Activated CD4-positive, alpha-beta T cell treated with anti-CD3 and anti-CD28 coated beads, Interleukin-2, amount 50 U/mL, for 48 hours (primary cell): ENCODE data around the gene SUB1.
"Not testable (repeated sequence)": the region's sequence is repeated elsewhere in the genome, so short reads cannot be mapped to it uniquely, and the experiment has no call there.

ENCODE experiments used
- DNase-seq, 2 experiments: peaks; one replicate each; pipeline ENCODE4 v3.0.0-alpha.2; 2020

SUB1 gene

GRCh38 chr5:32601623-32602295 is 16.4 kb downstream of the SUB1 start:
- DNase-seq, result no peak

GRCh38 chr5:32602906-32603305 is 17.5 kb downstream of the SUB1 start:
- DNase-seq, result no peak

DNA sequence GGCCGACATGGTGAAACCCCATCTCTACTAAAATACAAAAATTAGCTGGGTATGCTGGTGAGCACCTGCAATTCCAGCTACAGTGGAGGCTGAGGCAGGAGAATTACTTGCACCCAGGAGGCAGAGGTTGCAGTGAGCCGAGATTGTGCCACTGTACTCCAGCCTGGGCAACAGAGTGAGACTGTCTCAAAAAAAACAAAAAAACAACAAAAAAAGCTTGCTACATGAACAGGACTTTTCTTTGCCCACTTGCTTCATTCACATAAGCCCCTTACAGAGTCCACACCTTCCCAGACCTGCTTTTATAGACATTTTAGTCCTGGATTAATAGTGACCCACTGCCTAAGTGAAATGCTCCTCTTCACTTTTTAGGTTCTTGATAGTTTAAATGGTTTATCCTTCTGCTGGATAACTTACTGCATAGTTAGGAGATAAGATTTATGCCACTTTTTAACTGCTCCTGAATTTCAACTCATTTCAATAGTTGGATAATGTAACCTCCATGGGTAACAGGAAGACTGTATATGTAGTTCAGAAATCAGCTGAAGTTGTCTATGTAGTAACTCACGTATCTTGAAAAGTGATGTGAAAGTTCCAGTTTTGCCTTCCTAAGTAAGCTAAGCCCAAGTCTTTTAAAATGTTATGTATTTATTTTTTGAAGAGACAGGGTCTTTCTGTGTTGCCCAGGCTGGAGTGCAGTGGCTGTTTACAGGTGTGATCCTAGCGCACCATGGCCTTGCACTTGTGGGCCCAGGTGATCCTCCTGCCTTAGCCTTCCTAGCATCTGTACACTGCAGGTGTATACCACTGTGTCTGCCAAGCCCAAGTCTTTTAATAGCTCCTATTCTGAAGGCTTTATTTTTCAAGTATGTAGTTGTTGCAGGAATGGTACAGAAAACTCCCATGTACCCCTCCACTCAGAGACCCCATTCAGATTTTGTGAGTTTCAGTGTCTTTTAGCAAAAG is 19.7 kb downstream of the SUB1 start:
- no peak for DNase-seq

GRCh38 chr5:32605766-32606152 is 20.4 kb downstream of the SUB1 start:
- DNase-seq, result no peak

GRCh38 chr5:32612134-32612888 is 27.0 kb downstream of the SUB1 start:
- no peak for DNase-seq

DNA sequence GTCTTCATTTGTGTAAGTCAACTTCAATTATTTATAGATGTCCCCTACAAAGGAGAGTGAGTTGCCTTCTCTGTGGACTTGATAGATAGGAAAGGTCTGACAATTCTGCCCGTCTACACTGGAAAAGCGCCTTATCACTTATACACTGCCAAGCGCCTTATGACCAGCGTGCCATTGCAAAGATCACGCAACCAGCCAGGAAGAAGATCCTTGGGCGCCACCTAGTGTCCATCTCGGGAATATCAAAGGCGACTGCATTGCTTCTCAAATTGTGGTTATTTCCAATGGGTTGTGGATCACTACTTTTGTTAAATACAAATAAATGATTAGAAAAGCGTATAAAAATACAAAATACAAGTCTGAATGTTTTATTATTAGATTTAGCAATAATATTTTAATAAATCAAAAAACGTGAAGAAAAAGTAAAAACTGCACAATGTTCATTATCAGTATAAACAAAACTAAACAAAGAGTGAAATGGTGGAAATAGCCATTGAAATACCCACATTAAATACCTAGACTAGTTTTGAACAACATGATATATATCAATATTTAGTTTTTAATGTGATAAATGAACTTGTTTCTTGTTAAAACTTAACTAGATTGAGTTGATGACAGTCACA is 27.8 kb downstream of the SUB1 start:
- peak; percentile 91 to 93 for DNase-seq

DNA sequence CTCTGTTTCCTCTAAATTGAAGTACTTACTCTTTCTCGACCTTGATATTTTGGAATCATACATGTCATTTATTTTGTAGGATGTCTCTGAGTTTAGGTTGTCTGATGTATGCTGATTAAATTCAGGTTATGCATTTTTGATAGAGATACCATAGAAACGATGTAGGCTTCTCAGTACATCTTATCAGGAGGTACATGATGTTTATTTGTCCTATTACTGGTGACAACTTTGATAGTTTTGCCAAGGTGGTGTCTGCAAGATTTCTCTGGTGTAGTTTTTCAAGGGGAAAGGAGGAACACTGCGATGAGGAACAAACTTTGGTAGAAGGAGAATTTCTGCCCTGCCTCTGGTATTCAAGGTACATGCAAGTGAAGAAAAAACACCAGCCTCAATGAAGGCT is 29.9 kb downstream of the SUB1 start:
- no peak for DNase-seq

GRCh38 chr5:32618962-32619361 is 33.6 kb downstream of the SUB1 start:
- DNase-seq, result no peak

DNA sequence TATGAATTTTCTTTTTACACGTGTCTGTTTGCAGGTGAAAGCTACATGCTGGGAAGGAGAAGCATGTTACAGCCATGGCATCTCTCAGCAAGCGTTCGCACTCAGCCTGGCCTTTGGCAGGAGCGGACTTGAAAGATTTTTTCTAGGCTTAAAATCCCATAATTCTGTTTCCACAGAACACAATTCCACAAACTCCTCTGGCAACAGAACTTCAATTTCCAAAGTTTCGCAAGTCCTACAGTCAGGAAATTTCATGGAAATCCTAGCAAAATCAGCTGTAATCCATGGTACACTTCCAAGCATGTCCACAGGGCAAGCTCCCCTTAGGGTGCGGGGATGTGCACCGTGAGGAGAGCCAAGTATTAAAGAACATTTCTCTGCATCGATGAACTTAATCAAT is 35.9 kb downstream of the SUB1 start:
- DNase-seq, result no peak

DNA sequence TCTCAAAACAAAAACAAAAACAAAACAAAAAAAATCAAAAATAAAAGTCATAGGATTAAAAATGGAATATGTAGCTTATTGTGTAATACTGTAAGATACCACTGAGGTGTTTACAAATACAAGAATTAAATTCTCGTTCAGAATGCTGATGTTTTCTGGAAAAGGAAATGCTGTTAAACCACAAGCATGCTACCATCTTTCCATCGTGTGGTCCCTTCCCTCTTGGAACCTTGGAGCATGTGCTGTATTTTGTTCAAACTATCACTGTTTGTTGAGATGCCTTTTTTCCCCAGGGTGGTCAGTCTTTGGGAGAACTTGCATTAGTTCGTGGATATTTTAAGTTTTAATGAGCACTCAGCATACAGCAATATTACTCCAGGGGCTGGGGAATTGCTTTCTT is 39.7 kb downstream of the SUB1 start:
- DNase-seq, result no peak

DNA sequence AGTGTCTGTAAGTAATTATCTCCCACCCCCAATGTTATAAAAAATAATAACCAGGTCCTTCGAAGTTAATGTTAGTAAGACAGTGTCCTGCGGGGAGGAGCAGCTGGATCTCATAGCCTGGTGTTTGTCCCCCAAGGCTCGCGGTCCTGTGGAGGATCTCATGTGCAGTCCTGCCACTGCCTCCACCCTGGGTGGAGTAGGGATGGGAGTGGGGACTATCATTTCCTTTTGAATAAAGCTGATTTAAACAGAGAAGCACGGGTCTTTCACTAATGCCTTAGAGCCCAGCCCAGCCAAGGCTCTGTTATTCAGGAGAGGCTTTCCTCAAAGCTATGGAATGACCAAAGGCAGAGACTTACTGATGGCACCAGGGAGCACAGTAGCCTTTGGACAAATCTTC is 40.2 kb downstream of the SUB1 start:
- DNase-seq, result no peak

- DNase-seq, result no peak
Observed at GRCh38 chr5:32627219-32627870, 42.0 kb downstream of the SUB1 start.

DNA sequence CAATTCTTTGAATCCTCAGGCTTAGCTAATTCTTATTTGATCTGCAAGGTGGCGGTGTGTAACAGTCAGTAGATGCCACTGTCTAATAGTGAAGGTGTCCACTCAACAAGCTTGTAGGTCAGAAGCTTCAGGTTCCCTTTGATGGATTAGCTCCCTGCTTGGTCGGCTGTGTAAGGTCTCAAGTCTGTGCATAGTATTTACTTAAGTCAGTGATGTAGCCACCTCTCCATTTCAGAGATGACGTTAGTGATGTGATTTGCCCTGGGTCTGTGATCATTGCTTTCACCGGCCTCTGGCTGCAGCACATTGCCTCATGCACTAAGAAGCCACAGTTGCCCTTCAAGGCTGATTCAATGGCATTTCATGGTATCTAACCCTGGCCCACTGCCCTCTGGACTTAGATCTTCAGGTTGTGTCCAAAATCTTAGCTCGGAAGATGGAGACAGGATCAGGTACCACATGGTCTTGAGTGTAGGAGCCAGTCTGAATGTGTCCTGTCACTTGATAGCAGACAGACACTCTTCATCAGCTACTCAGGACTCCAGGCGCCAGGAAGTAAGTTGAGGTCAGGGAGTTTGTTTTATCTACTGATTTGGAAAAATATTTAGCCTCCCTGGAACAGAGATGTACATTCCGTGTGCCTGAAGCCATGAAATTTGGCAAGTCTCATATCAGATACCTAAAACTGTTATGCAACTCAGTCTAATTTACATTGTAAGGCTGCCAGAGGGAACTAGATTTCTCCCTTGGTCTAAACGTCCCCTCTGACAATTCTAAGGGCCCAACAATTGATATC is 42.9 kb downstream of the SUB1 start:
- DNase-seq, result no peak

GRCh38 chr5:32630867-32631491 is 45.6 kb downstream of the SUB1 start:
- no peak for DNase-seq

DNA sequence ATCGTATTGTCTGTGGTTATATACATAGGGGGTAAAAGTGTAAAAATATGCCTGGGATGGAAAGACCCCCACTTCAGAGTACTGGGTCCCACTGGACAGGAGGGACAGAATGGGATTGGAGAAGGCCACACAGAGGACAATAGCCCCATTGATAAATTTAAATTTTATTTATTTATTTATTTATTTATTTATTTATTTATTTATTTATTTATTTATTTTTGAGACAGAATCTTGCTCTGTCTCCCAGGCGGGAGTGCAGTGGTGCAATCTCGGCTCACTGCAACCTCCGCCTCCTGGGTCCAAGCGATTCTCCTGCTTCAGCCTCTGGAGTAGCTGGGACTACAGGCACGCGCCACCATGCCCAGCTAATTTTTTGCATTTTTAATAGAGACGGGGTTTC is 47.7 kb downstream of the SUB1 start:
- not testable (repeated sequence) for DNase-seq

DNA sequence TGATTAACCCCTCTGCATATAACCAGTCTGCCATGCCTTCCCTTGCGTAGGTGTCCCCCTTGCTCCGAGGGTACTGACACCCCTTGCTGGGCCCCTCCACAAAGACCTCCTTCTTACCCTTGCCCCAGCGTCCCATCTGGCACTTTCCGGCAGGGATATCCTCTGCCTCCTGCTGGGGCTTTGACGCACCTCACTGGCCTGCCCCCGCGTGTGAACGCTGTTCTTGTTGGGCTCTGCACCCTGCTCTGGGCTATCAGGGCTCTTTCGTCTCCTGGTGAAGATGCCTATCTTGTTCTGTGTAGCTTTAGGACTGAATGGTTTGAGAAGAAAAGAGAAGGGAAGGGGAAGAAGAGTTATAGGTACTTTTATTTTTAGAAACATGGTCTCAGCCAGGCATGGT is 53.0 kb downstream of the SUB1 start:
- no peak for DNase-seq

DNA sequence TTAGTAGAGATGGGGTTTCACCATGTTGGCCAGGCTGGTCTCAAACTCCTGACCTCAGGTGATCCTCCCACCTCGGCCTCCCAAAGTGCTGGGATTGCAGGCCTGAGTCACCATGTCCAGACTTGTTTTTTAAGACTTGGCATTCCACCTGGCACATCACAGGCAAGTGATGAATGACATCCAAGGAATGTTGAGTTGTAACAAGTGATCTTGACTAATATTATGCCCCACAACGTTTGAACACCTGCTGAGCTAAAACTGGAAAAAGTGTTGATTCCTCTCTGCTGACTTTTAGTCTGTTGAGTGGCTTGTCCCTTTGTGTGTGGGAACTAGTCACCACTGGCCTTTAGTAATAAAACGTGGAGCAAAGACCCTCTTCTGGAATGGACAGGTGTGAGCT is 54.6 kb downstream of the SUB1 start:
- DNase-seq, result no peak

GRCh38 chr5:32642276-32643002 is 57.1 kb downstream of the SUB1 start:
- DNase-seq, result no peak

GRCh38 chr5:32645246-32645645 is 59.9 kb downstream of the SUB1 start:
- no peak for DNase-seq
